Activated CD8-positive, alpha-beta T cell treated with anti-CD3 and anti-CD28 coated beads for 36 hours (primary cell): Measurements from ENCODE around the gene C11orf97. TPM values are rescaled to one million over a fixed set of nuclear protein-coding genes. Genes with fewer than 3 reads are reported as not detected.

Experiments used
- ATAC-seq: fragments of 200-7000 bp; cut with Tn5 transposase; one replicate; pipeline ENCODE4 v1.10.0; 2021; ENCODE audit warnings: mild to moderate bottlenecking, moderate library complexity
- CTCF ChIA-PET: fragments of 350-600 bp; sonication (Branson Sonifier 250); formaldehyde crosslinking; loops from one replicate; lab custom pipeline; 2021; ENCODE audit warnings: antibody characterized with exemption; lab: Charles Lee
- POLR2A ChIA-PET: fragments of 350-600 bp; sonication (Branson Sonifier 250); formaldehyde crosslinking; loops from one replicate; lab custom pipeline; 2021; ENCODE audit warnings: antibody characterized with exemption; lab: Charles Lee
- DNase-seq: peaks from one replicate; pipeline ENCODE4 v3.0.0-alpha.2; 2020
- H3K27ac Mint-ChIP-seq: one replicate; pipeline ENCODE4 v1.8.0; 2021; ENCODE audit warnings: mild to moderate bottlenecking, mixed read lengths
- H3K27me3 Mint-ChIP-seq: one replicate; pipeline ENCODE4 v1.8.0; 2021; ENCODE audit warnings: mixed read lengths
- H3K36me3 Mint-ChIP-seq: one replicate; pipeline ENCODE4 v1.8.0; 2021; ENCODE audit warnings: low read depth, mixed read lengths
- H3K4me1 Mint-ChIP-seq: one replicate; pipeline ENCODE4 v1.8.0; 2021; ENCODE audit warnings: low read depth, mixed read lengths
- H3K4me3 Mint-ChIP-seq: one replicate; pipeline ENCODE4 v1.8.0; 2021; ENCODE audit warnings: mild to moderate bottlenecking, moderate library complexity, mixed read lengths
- H3K9me3 Mint-ChIP-seq: one replicate; pipeline ENCODE4 v1.8.0; 2021; ENCODE audit warnings: mixed read lengths
- CTCF ChIP-seq: fragments of 200-600 bp; IDR thresholded peaks from one replicate; pipeline ENCODE4 v1.8.0; 2022; ENCODE audit warnings: antibody characterized with exemption, mild to moderate bottlenecking
- intact Hi-C: fragments of 100-400 bp; cut with micrococcal nuclease; formaldehyde crosslinking; loops from one replicate; pipeline ENCODE4 v1.10.0; 2022
- total RNA-seq, 2 experiments: library from RNA; stranded (reverse); gene quantifications; one replicate each; pipeline ENCODE4 v1.2.3, GENCODE V29; 2021

C11orf97 gene
- total RNA-seq, 2 experiments from 2014 or later: not detected

GRCh38 chr11:94521684-94522083 lies 9.4 kb downstream of the C11orf97 start:
- Mint-ChIP-seq H3K27me3 (no peaks in the 10 kb centered on the region), H3K4me3 (no peak overlapping the region), H3K9me3 (no peaks in the 10 kb centered on the region), H3K4me1 (no peaks in the 10 kb centered on the region), H3K36me3 (no peaks in the 10 kb centered on the region), H3K27ac (no peak overlapping the region)
- DNase-seq: no peak
- no peak for TF ChIP-seq CTCF
- intact Hi-C loops: no loop called here
- no peak for ATAC-seq
- ChIA-PET POLR2A (no interaction called here), CTCF (interaction anchor here (0.8 to 1.0 kb wide), 3 partner anchors 9 to 376 kb away, joined by 3 to 4 read pairs (median 3); partner anchors contain the start of gene C11orf97)

- H3K27ac Mint-ChIP-seq: no peak overlapping the region
- TF ChIP-seq CTCF: no peak
- no peak overlapping the region for H3K4me3 Mint-ChIP-seq
- H3K36me3 Mint-ChIP-seq: no peaks in the 10 kb centered on the region
- DNase-seq (no peak), ATAC-seq (no peak)
- POLR2A ChIA-PET: no interaction called here
- CTCF ChIA-PET: no interaction called here
- no peaks in the 10 kb centered on the region for H3K4me1 Mint-ChIP-seq
- peaks cover 6% of the 10 kb centered on the region for H3K27me3 Mint-ChIP-seq
- no peaks in the 10 kb centered on the region for H3K9me3 Mint-ChIP-seq
- intact Hi-C loops: no loop called here
Measured at GRCh38 chr11:94524341-94524740, 12.1 kb downstream of the C11orf97 start.

- intact Hi-C loops: no loop called here
- Mint-ChIP-seq H3K4me3 (no peak overlapping the region), H3K27ac (no peak overlapping the region), H3K9me3 (no peaks in the 10 kb centered on the region), H3K27me3 (peaks cover 8% of the 10 kb centered on the region), H3K4me1 (no peaks in the 10 kb centered on the region), H3K36me3 (no peaks in the 10 kb centered on the region)
- ChIA-PET CTCF (interaction anchor here (1.3 kb wide), 2 partner anchors 10 to 20 kb away, joined by 3 to 4 read pairs; no protein-coding TSS in a partner anchor), POLR2A (no interaction called here)
- ATAC-seq (no peak), DNase-seq (no peak)
- TF ChIP-seq CTCF: no peak
Measured at GRCh38 chr11:94525546-94526324, 13.5 kb downstream of the C11orf97 start.

GRCh38 chr11:94526645-94527438 lies 14.6 kb downstream of the C11orf97 start:
- intact Hi-C loops: no loop called here
- DNase-seq: no peak
- no peak overlapping the region for H3K27ac Mint-ChIP-seq
- TF ChIP-seq CTCF: no peak
- H3K27me3 Mint-ChIP-seq: peaks cover 8% of the 10 kb centered on the region
- POLR2A ChIA-PET: no interaction called here
- no peak for ATAC-seq
- no peaks in the 10 kb centered on the region for H3K9me3 Mint-ChIP-seq
- no peaks in the 10 kb centered on the region for H3K36me3 Mint-ChIP-seq
- H3K4me1 Mint-ChIP-seq: no peaks in the 10 kb centered on the region
- no peak overlapping the region for H3K4me3 Mint-ChIP-seq
- CTCF ChIA-PET: interaction anchor here (1.3 kb wide), 1 partner anchor 22 kb away, joined by 4 read pairs; no protein-coding TSS in a partner anchor

- Mint-ChIP-seq H3K9me3 (no peaks in the 10 kb centered on the region), H3K4me1 (no peaks in the 10 kb centered on the region), H3K27me3 (peaks cover 10% of the 10 kb centered on the region), H3K36me3 (no peaks in the 10 kb centered on the region), H3K27ac (no peak overlapping the region), H3K4me3 (no peak overlapping the region)
- POLR2A ChIA-PET: no interaction called here
- CTCF ChIA-PET: no interaction called here
- ATAC-seq: no peak
- DNase-seq: no peak
- intact Hi-C loops: no loop called here
- TF ChIP-seq CTCF: no peak
Measured at GRCh38 chr11:94528551-94528950, 16.3 kb downstream of the C11orf97 start.
